B cell (primary cell): ENCODE data around the gene NEO1. TPM values are rescaled to one million over a fixed set of nuclear protein-coding genes. Genes with fewer than 3 reads are reported as not detected.

ENCODE experiments used
- ATAC-seq: fragments of 200-7000 bp; cut with Tn5 transposase; one replicate; pipeline ENCODE4 v1.10.0; 2021; ENCODE audit warnings: low read depth, mild to moderate bottlenecking, moderate number of reproducible peaks, moderate library complexity
- CTCF ChIA-PET: fragments of 350-600 bp; sonication (Branson Sonifier 250); formaldehyde crosslinking; loops from one replicate; lab custom pipeline; 2021; ENCODE audit warnings: antibody characterized with exemption, inconsistent platforms; lab: Charles Lee
- POLR2A ChIA-PET: fragments of 350-600 bp; sonication (Branson Sonifier 250); formaldehyde crosslinking; loops from one replicate; lab custom pipeline; 2021; ENCODE audit warnings: antibody characterized with exemption; lab: Charles Lee
- DNase-seq: peaks from one replicate; pipeline ENCODE4 v3.0.0; 2013
- H2AFZ ChIP-seq: 2 replicates; pipeline ENCODE4 v1.6.1; 2012; ENCODE audit warnings: mild to moderate bottlenecking, low read depth, low read length; ENCODE audit not compliant: insufficient read depth, poor library complexity, severe bottlenecking
- H3K27ac ChIP-seq, 2 donors: 1 replicate in 1 of 2; 2 replicates in 1 of 2; pipeline ENCODE4 v1.5.1; 2012 to 2013; ENCODE audit warnings: low read length in 2 of 2, mild to moderate bottlenecking in 2 of 2, moderate library complexity in 1 of 2
- H3K27me3 ChIP-seq, 4 experiments: fragments of 200-600 bp in 1 of 4; sonication (generic) in 1 of 4; replicated peaks in 1 of 4; 1 replicate in 2 of 4; 2 replicates in 2 of 4; pipeline versions ENCODE4 v1.6.1 to v1.7.0; 2013 to 2016; ENCODE audit warnings: low read length in 3 of 4, mild to moderate bottlenecking in 2 of 4, mixed read lengths in 1 of 4, moderate library complexity in 1 of 4; ENCODE audit not compliant: insufficient read depth in 4 of 4, control insufficient read depth in 3 of 4; ENCODE audit errors: control extremely low read depth in 1 of 4
- H3K36me3 ChIP-seq, 2 experiments: replicated peaks in 1 of 2; 1 replicate in 1 of 2; 2 replicates in 1 of 2; pipeline versions ENCODE4 v1.6.1 to v1.7.1; 2013; ENCODE audit warnings: low read length in 1 of 2; ENCODE audit not compliant: insufficient read depth in 2 of 2, control insufficient read depth in 1 of 2; ENCODE audit errors: control extremely low read depth in 1 of 2, extremely low read depth in 1 of 2
- H3K4me1 ChIP-seq, 2 donors: fragments of 200-600 bp in 1 of 2; sonication (generic) in 1 of 2; 1 replicate in 1 of 2; 2 replicates in 1 of 2; pipeline versions ENCODE4 v1.5.1 to v1.6.1; 2013 to 2017; ENCODE audit warnings: low read length in 2 of 2; ENCODE audit not compliant: control insufficient read depth in 2 of 2, insufficient read depth in 2 of 2
- H3K4me2 ChIP-seq: replicated peaks from 2 replicates; pipeline ENCODE3; 2012; ENCODE audit warnings: mild to moderate bottlenecking, low read depth, low read length; ENCODE audit not compliant: poor library complexity, severe bottlenecking
- H3K4me3 ChIP-seq, 5 experiments: fragments of 200-600 bp in 1 of 5; sonication (generic) in 1 of 5; 1 replicate in 3 of 5; 2 replicates in 2 of 5; pipeline versions ENCODE4 v1.5.1 to v1.7.0; 2011 to 2016; ENCODE audit warnings: low read length in 4 of 5, mild to moderate bottlenecking in 4 of 5, low read depth in 2 of 5, control low read depth in 1 of 5, moderate library complexity in 1 of 5; ENCODE audit not compliant: insufficient read depth in 1 of 5; ENCODE audit errors: control extremely low read depth in 1 of 5, extremely low read depth in 1 of 5
- H3K79me2 ChIP-seq: fragments of 200-600 bp; sonication (generic); one replicate; pipeline ENCODE4 v1.6.0; 2016; ENCODE audit warnings: low read length; ENCODE audit not compliant: control insufficient read depth, insufficient read depth
- H3K9ac ChIP-seq: fragments of 200-600 bp; sonication (generic); 2 replicates; pipeline ENCODE4 v1.6.1; 2017; ENCODE audit warnings: mild to moderate bottlenecking, low read length, moderate library complexity
- H3K9me3 ChIP-seq, 3 donors: one replicate each; pipeline versions ENCODE4 v1.6.1 to v1.7.1; 2013; ENCODE audit warnings: low read length in 2 of 3; ENCODE audit not compliant: control insufficient read depth in 2 of 3, insufficient read depth in 1 of 3; ENCODE audit errors: control extremely low read depth in 1 of 3
- H4K20me1 ChIP-seq: 2 replicates; pipeline ENCODE4 v1.6.0; 2012; ENCODE audit warnings: mild to moderate bottlenecking, low read length; ENCODE audit not compliant: insufficient read depth, control insufficient read depth, poor library complexity, severe bottlenecking
- H3K27ac Mint-ChIP-seq: one replicate; pipeline ENCODE4 v1.8.0; 2021; ENCODE audit warnings: mixed read lengths
- H3K27me3 Mint-ChIP-seq: one replicate; pipeline ENCODE4 v1.8.0; 2021; ENCODE audit warnings: mixed read lengths
- H3K4me1 Mint-ChIP-seq: one replicate; pipeline ENCODE4 v1.8.0; 2021; ENCODE audit warnings: mixed read lengths
- H3K4me3 Mint-ChIP-seq: one replicate; pipeline ENCODE4 v1.8.0; 2021; ENCODE audit warnings: mixed read lengths
- H3K9me3 Mint-ChIP-seq: one replicate; pipeline ENCODE4 v1.8.0; 2022; ENCODE audit warnings: mixed read lengths; ENCODE audit not compliant: insufficient read depth
- CTCF ChIP-seq: fragments of 200-600 bp; IDR thresholded peaks from one replicate; pipeline ENCODE4 v1.8.0; 2022; ENCODE audit warnings: antibody characterized with exemption, mild to moderate bottlenecking
- EZH2 ChIP-seq: IDR thresholded peaks from 2 replicates; pipeline ENCODE4 v1.6.1; 2012; ENCODE audit warnings: borderline replicate concordance, low read depth, mild to moderate bottlenecking, moderate library complexity, low read length; ENCODE audit not compliant: insufficient read depth, poor library complexity, severe bottlenecking
- WGBS: methylation state at CpG from one replicate; pipeline ENCODE4 v1.1.5; 2013; ENCODE audit warnings: missing lambda C conversion rate; ENCODE audit not compliant: insufficient coverage; 5-methylcytosine and 5-hydroxymethylcytosine counted together
- intact Hi-C: fragments of 100-400 bp; cut with micrococcal nuclease; formaldehyde crosslinking; loops from one replicate; pipeline ENCODE4 v1.10.0; 2022
- polyA plus RNA-seq: library from polyadenylated mRNA; depleted of rRNA; stranded (reverse); fragments of >200 nt; gene quantifications from 2 replicates; pipeline ENCODE4 v1.2.3, GENCODE V29; 2012
- total RNA-seq, 2 donors: library from RNA; stranded (reverse); fragments of 120-200 nt in 1 of 2; gene quantifications; 1 replicate in 1 of 2; 2 replicates in 1 of 2; pipeline versions ENCODE4 v1.2.3 to v1.2.4, GENCODE V29; 2013 to 2022

Gene NEO1
- total and polyA plus RNA-seq, 2 donors (not counting 1 experiment from before 2014, with no cell fraction given), result 1.3 to 3.9 TPM

GRCh38 chr15:73287019-73287418 lies 234.8 kb downstream of the NEO1 start:
- no peak overlapping the region for H2AFZ ChIP-seq
- H4K20me1 ChIP-seq, result no peaks in the 10 kb centered on the region
- ChIA-PET POLR2A (interaction anchor here (0.7 kb wide), 1 partner anchor 432 kb away, joined by 4 read pairs; no protein-coding TSS in a partner anchor), CTCF (interaction anchor here (1.0 to 2.0 kb wide), 5 partner anchors 12 to 418 kb away, joined by 3 to 8 read pairs (median 5); no protein-coding TSS in a partner anchor)
- H3K4me3 ChIP-seq, result no peak overlapping the region
- no peak overlapping the region for H3K27ac ChIP-seq
- TF ChIP-seq CTCF, result no peak
- TF ChIP-seq EZH2, result no peak
- Mint-ChIP-seq H3K27ac (peak overlapping the region; percentile 16), H3K4me3 (peak overlapping the region; percentile 4), H3K27me3 (no peaks in the 10 kb centered on the region), H3K4me1 (peaks cover 23% of the 10 kb centered on the region), H3K9me3 (no peaks in the 10 kb centered on the region)
- H3K9me3 ChIP-seq, result no peaks in the 10 kb centered on the region
- WGBS, result no CpG with 5 or more reads among the region's 1 CpG
- H3K9ac ChIP-seq, result no peak overlapping the region
- peak; percentile 13 for DNase-seq
- no peak for ATAC-seq
- no peak overlapping the region for H3K4me2 ChIP-seq
- no peaks in the 10 kb centered on the region for H3K27me3 ChIP-seq
- H3K36me3 ChIP-seq, result no peaks in the 10 kb centered on the region
- intact Hi-C loops, result no loop called here
- peaks cover 10 to 22% of the 10 kb centered on the region in 2 donors for H3K4me1 ChIP-seq
- H3K79me2 ChIP-seq, result no peaks in the 10 kb centered on the region

GRCh38 chr15:73291441-73291840 lies 239.2 kb downstream of the NEO1 start:
- Histone ChIP-seq H3K27me3 (peaks cover 0 to 3% (median 0%) of the 10 kb centered on the region in 4 experiments), H3K79me2 (no peaks in the 10 kb centered on the region), H3K4me1 (peaks cover 5 to 12% of the 10 kb centered on the region in 2 donors), H3K9ac (no peak overlapping the region), H4K20me1 (no peaks in the 10 kb centered on the region), H3K36me3 (no peaks in the 10 kb centered on the region), H3K27ac (no peak overlapping the region), H3K9me3 (no peaks in the 10 kb centered on the region), H3K4me3 (no peak overlapping the region), H3K4me2 (no peak overlapping the region), H2AFZ (no peak overlapping the region)
- peaks cover 10% of the 10 kb centered on the region for H3K27me3 Mint-ChIP-seq
- 100% methylated on average over 1 of the region's 1 CpG for WGBS
- ChIA-PET POLR2A (no interaction called here), CTCF (no interaction called here)
- no peaks in the 10 kb centered on the region for H3K9me3 Mint-ChIP-seq
- DNase-seq (no peak), ATAC-seq (no peak)
- H3K4me1 Mint-ChIP-seq, result peaks cover 10% of the 10 kb centered on the region
- no peak overlapping the region for H3K4me3 Mint-ChIP-seq
- intact Hi-C loops, result no loop called here
- TF ChIP-seq CTCF (no peak), EZH2 (no peak)
- H3K27ac Mint-ChIP-seq, result no peak overlapping the region
